ENCODE results near the gene TMEM263.
A peak's percentile ranks its signal among the peaks of the same experiment; 100 is the strongest.

Gene TMEM263

DNA sequence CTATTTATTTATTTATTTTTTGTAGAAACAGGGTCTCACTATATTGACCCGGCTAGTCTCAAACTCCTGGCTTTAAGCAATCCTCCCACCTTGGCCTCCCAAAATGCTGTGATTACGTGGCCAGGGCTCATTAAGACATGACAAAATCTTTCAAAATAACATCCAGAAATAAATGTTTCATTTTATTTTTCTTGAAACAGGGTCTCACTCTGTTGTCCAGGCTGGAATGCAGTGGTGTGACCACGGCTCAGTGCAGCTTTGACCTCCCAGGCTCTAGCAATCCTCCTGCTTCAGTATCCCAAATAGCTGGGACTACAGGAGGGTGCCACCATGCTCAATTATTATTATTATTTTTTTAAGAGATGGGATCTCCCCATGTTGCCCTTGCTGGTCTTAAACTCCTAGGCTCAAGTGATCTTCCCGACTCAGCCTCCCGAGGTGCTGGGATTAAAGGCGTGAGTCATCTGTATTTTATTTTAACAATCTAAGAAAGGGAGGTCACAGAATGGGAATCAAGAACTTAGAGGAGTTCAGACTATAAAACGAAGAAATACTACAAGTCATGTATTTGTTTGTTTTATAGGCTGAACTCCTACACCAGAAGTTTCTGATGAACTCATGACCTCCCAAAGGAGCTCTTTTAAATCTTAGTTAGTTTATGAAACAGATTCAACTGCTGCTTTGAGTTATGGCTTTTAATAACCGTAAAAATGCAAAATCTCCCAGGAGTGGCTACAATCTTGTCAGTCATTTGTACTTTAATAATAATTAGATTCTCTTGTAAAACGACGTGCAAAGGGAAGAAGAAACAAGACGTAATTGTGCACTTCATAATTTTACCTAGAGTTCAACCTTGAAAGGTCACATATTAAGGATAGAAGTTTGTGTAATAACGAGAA lies 2.1 kb upstream of the TMEM263 start:
- DNase-seq: no peak

DNA sequence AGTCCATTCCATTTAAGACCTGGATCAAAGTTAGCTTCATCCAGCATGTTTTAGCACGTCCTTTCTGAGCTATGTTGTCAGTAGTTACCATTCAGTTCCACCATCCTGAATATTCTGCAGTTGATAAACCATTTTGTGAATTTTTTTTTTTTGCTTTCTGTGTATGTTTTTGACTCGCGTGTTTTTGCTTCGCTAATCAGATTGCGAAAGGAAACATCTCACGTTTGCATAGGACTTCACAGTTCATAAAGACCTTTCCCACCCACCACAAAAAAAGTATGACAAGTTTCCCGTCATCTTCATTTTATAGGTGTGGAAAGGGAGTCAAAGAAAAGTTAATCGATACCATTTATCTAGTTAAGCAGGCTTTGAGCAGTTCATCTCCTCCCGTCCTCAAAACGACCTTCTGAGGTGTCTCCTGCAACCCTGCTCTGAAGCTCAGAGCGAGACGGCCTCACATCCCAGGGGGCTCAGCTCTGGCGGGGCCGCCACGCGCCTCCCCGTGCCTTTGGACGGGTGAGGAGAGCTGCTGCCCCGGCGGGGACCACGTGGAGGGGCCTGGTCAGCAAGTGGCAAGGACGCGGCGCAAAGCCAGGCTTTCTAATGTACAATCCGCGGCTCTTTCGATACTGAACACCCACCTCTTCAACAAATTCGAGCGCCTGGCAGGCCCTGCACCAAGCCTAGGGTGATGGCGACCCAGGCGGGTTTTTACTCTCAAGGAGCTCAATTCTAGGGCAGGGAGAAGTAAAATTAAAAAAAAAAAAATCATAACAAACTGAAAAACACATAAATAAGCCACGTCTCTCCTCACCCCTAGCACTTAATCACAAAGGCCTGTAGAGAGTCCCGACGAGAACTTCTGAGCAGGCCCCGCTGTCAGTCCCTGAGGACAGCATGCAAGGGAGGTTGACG lies 988 bp upstream of the TMEM263 start:
- peak; percentile 63 for DNase-seq

DNA sequence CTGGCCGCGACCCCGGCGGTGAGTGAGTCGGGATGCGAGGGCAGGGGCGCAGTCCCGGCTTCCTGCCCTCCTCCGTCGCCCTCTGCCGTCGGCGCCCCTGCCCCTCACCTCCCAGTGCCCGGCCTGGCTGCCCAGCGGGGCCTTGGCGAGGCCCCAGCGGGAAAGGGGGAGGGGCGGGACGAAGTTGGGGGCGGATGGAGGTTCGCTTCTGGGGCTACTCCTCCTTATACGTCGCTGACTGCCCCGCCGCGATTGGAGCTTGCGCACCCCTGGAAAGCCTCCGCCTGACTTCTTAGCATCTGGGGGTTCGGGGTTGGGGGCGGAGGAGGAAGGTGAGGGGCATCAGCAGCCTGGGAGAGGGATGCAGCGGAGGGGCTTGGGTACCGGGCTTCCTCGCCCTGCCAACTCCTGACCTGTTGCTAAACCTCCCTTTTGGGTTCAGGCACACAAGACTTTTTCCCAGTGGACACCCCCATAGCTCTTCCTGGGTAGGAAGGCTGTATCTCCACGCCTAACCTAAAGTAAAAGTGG lies 406 bp downstream of the TMEM263 start:
- DNase-seq: no peak

DNA sequence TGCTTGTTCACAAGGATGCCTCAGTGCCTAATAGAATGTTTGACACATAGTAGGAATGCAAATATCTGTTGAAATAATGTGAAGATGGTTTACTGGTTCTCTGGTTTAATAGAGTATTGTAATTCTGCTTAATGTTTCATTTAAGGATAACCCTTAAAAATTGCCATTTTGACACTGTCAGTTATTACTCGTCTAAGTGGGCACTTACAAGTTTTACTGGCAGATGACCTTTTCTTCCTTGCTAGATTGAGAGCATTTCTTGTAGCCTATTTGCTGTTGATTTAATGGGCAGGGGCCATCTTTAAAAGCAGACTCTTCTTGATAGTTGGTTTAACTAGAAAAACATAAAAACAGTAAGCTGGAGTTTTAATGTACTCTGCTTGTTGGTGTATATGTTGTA lies 1.9 kb downstream of the TMEM263 start:
- DNase-seq: no peak

DNA sequence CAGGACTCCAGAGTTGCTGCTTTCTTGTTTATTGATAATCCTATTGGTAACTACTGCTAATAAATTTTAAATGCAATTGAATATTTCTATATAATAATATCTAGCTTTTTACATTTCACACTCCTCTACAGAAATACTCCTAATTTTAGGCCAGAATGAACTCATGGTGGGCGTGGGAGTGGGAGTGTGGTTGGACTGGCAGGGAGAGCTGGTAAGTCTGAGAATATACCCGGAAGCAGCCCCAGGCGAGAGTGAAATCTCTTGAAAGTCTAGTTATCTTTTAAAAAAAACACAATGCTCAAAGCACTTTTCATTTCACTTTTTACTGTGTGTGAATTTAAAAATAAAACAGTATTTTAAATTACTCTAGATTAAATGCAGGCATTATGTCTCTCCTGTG lies 4.7 kb downstream of the TMEM263 start:
- no peak for DNase-seq

DNA sequence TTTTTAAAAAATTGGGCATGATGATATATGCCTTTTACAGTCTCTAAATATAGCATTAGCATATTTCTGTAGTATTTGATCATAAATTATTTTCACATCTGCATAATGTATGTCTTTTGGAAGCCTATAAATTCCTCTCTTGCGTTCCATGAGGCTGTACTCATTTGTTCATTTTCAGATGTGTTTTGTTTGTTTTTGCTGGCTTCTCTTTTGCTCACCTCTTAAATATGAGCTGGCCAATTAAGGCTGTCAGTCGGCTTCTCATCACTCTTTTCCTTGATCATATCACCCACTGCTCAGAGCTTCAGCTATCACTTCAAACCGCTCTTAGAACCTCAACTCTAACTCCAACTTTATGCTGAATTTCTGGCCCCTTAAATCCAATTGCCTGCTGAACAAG lies 6.6 kb downstream of the TMEM263 start:
- DNase-seq: no peak

DNA sequence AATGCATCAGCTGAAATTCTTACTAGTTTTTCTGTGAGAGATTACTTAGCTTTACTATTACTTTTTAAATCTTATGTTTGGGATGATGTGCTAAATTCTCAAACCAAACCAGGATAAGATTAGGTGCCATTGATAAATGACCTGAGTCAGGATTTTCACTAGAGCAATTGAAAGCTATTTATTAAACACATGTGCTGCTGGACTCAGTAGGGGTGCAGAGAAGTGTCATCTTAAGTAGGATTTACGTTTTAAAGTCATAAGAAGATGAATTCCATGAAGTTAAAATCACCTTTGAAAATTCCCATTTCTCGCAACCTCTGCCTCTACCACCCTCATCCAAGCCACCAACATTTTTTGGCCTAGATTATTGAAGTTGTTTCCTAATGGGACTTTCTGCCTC lies 8.8 kb downstream of the TMEM263 start:
- no peak for DNase-seq

DNA sequence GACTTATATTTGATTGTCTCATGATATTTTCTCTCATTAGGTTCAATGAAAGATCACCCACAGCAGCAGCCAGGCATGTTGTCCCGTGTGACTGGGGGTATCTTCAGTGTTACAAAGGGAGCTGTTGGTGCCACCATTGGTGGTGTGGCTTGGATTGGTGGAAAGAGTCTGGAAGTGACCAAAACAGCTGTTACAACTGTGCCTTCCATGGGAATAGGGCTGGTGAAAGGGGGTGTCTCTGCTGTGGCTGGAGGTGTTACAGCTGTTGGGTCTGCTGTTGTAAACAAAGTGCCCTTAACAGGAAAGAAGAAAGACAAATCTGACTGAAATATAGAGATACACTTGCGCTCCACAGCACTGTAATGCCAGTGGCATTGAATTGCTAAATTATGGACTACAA lies 15.4 kb downstream of the TMEM263 start:
- no peak for DNase-seq

DNA sequence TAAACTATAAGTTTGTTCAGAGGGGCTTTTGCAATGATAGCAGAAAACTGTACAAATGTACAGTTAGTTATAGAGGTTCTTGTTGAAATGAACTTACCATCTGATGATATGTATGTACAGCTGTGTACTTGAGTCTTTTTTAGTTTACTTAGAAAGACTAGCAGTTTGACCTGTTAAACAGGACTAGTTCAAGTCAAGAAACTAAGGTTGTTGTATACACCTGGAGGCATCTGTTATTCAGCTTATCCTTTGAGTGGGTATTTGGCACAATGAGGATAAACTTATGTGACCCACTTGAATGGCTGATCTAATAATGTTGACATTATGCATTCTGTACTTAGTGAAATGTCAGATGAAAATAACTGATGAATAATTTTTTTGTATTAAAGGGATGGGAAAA lies 17.8 kb downstream of the TMEM263 start:
- no peak for DNase-seq

DNA sequence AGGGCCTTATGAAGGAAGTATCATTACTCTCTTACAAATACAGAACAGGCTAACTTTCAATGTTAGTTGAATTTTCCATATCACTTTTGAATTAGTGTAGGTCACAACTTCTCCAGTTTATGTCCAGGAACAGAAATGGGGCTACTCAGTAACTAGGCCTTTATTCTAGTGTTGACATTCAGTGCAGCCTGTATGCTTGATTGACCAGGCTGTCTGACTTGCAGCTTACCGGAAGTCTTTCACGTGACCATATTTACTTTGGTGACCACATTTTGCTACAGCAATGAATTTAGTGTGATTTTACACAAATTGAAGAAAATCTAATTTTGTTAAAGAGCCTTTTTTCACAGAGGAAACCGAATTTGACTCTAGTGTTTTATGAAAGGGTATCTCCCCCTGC lies 18.8 kb downstream of the TMEM263 start:
- peak; percentile 33 for DNase-seq

DNA sequence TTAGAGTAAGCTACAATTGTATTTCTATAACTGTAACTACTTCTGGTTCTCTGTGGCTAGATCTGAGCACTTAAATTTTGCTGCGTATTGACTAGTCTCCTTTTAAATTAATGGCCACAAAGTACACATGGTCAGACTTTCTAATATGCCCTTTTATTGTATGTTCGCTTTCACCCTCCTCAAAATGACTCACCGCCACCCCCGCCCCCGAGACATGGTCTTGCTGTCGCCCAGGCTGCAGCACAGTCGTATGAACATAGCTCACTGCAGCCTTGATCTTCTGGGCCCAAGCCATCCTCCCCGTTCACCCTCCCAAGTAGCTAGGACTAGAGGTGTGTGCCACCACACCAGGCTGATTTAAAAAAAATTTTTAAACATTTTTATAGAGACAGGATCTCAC lies 19.4 kb downstream of the TMEM263 start:
- no peak for DNase-seq

DNA sequence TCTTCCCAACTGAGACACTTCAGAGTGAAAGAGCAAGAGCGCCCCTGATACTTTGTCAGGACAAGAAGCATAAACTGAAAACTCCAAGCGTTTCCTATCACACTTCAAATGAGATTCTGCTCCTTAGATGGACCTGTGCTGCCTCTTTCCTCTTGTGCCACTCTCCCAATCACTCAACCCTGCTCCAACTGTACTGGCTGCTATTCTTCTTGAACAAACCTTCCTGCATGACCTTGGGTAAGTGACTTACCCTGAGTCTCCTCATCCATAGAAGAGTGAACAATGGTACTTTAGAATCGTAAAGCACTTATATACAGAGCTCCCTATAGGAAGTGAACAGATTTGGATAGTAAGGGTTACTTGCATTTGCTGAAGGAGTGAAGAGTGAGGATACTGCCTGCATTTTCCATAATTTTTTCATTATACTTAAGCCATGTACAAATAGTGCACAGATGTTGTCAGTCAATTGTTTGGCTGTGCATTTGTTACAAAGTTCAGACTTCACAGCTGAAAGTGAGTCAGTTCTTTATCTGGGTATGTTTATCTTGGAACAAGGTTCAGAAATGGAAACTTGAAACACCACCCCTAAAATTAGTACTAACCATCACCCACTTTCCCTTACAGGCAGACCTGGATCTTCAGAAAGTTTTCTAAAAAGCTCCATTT lies 20.4 kb downstream of the TMEM263 start:
- DNase-seq: no peak

DNA sequence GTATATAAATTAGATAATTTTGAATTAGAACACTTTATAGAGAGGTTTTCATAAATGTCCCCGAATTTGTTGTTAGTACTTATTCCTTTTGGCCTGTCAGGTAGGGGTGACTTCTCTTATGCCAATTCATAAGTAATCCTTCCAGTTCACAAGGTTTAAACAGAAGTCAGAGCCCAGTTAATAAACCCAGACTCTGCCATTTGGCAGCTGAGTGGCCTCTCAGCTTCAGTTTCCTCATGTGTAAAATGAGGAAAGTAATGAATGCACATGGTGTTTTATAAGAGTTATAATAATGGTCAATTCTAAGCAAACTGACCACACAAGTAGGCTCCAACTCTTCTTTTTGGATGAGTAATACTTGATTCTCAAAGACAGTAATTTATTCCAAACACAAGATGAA lies 21.0 kb downstream of the TMEM263 start:
- no peak for DNase-seq

DNA sequence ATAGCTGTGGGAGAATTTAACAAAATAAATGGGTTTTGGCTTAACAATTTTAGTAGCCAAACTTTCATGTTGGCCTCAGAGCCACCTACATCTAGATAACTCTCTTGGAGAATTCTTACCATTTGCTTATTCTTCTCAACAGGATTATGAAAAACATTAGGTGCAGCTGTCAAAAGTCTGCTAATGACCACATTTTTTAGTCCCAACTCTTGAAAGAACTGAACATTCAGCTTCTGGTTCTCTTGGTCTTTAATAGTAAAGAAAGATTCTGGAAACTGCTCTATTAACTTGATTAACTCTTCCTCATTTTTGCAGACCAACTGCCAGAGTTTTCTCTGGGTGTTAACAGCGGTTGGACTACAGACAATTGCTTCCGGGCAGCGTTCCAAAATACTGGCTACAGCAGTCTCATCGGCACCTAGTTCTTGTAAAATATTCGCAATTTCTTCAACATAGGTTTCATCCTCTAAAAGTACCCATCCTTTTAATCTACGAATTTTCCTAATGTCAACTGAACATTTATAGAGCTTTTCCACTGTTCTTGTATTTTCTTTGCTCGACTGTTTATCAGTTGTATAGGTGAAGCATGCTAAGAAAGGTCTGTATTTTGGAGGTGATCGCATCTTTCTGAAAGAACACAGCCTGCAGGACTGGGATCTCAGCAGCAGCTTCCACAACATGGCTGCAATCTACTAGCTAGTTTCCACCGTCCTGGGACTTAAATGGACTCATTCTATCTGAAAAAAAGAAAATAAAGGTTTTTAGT lies 22.5 kb downstream of the TMEM263 start:
- DNase-seq: no peak

DNA sequence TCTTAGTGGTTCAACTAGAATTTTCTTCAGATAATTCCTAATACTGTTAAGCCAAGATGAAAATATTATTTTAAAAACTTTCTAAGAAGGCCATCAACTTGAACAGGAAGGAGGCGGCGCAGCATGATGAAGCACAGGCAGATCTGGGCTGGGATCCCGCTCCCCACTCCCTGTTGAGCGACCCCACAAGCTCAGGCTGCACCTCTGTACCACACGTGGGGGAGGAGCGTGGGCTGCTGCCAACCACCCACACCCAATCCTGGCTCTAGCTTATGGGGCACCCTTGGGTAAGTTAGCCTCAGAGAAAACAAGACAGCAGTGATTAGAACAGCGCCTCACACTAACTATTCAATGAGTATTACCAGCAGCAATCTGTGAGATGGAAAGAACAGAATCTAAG lies 25.2 kb downstream of the TMEM263 start:
- DNase-seq: no peak

DNA sequence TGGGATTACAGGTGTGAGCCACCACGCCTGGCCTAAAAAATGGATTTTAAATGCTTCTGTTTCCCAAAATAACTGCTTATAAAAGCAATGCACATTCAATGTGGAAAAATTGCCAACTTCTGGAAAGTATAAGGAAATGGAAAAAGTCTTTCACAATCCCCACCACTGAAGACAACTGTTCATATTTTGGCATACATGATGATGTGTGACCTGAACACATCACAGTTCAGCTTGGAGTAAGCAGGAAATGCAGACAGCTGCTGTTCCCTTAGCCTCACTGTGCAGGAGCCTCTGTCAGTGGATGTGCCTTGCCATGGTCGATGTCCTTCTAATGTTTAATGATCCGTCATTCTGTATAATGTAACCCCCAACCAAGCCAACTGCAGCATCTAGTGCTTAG lies 26.1 kb downstream of the TMEM263 start:
- no peak for DNase-seq

DNA sequence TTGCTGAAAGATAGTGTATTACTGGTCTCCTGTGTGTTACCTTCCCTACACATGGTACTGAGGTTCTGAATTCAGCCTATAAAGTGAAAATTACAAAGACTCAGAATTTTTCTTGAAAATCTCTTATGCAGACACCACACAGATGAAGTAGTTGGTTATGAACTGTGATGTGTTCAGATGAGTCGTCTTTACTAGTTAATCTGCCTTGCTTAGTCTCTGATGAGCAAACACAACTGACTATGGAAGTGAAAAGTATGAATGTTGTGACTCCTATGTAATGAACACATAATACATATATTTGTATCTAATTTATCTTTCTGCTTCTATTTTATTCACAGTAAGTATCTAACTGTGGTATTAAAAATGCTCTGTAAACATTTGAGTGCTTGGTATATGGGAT lies 26.5 kb downstream of the TMEM263 start:
- DNase-seq: no peak

DNA sequence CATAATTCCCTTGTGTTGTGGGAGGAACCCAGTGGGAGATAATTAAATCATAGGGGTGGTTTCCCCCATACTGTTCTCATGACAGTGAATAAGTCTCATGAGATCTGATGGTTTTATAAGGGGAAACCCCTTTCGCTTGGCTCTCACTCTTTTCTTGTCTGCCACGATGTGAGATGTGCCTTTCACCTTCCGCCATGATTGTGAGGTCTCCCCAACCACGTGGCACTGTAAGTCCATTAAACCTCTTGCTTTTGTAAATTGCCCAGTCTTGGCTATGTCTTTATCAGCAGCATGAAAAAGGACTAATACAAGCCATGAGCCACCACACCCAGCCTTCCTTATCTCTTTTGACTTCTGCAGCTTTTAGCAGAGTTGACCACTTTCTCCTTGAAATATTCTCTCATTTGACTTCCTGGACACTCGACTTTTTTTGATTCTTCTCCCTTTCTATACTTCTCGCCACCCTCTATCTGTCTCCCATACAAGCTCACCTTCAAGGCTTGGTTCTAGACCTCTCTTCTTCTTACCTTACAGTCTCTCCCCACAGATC lies 29.0 kb downstream of the TMEM263 start:
- DNase-seq: no peak

DNA sequence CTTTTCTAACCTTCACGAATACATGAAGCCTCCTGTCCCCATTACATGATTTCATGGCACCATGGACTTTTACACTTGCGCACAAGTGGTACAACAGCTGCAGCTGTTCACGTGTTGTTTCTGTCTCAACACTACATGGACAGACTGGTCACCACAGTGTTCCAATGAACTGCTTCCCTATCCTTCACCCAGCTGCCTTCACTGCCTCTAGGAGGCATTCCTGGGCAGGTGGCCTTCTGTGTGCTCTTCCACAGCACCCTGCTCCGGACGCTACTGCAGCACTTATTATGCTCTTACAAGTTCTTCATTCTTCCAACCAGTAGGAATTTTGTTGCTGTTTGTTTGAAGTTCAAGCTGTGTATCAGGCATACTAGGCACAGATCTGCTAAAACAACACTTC lies 29.8 kb downstream of the TMEM263 start:
- no peak for DNase-seq

DNA sequence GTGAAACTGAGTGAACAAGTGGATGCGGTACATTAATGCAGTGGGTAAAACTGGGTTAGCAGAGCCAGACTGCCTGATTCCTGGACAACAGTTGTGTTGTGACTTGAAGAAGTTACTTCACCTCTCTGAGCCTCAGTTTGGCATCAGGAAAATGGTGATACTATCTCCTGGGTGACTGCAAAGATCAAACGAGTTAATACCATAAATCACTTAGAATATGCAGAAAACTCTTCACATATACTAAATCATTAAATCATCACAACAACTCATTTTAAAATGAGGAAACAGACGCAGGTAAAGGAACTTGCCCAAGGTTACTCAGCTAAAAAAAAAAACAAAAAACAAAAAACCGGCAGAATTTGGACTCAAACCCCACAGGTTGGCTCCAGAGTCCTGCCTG lies 30.4 kb downstream of the TMEM263 start:
- no peak for DNase-seq

DNA sequence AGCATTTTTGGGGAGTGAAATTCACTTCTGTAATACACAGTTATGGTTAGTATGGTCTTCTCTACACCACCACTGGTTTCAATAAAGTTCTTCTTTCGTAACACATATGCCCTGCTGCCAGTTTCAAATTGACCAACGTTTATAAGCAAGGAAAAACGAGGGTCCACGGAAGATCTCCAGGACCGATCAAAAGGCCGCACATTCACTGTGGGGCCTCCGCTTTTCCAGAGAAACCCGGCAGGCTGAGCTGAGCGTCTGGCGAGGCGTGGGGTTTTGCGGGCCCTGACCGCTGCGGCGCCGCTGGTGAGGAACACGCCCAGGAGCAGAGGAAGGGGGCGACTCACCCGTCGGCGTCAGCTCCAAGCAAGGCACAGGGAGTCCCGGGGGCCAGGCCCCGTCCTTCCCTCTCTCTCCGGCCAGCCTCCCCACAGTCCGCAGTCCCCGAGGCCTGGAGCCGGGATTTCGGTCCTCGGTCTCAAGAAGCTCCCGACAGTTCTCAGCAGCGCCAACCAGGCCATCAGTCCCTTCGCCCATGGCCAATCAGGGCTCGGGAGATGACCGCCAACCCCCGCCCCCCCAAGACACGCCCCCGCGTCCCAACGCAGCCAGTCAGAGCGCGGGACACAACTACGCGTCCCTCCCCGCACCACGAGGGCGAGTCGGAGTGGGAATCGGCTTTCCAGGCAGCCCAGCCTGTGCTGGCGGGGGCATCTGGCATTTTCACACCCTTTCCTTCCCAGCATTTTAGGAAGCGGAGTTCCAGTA lies 31.1 kb downstream of the TMEM263 start, which contains the start of gene MTERF2:
TSS of gene MTERF2 (minus strand) at position 522 of the 765 bp plus-strand sequence. CDS start 8,432 bp downstream, outside the sequence.
- peak; percentile 79 for DNase-seq

Measured in kidney glomerular epithelial cell (primary cell).